ENCODE measurements around the gene RPS19.

RPS19 gene

DNA sequence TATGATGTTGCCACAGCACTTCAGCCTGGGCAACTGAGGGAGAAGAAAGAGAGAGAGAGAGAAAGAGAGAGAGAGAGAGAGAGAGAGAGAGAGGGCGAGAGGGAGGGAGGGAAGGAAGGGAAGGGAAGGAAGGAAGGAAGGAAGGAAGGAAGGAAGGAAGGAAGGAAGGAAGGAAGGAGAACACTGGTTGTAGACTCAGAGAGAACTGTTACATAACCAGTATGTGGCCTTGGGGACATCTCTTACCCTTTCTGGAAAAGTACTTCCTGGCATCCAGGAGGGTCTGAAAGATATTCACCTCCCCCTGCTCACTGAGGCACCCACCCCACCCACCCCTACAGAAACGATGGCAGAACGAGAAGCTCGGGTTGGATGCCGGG lies 20.3 kb downstream of the RPS19 start:
- DNase-seq: no peak

- DNase-seq: peak; percentile 41
These were observed 22.8 kb downstream of the RPS19 start, which contains the start of gene ARHGEF1 for GRCh38 chr19:41882568-41883462. Gene ARHGEF1 (plus strand): TSS chr19:41883184. CDS start chr19:41888083, 4,899 bp downstream.

- no peak for DNase-seq
These were observed 23.4 kb downstream of the RPS19 start for GRCh38 chr19:41883463-41883820.

DNA sequence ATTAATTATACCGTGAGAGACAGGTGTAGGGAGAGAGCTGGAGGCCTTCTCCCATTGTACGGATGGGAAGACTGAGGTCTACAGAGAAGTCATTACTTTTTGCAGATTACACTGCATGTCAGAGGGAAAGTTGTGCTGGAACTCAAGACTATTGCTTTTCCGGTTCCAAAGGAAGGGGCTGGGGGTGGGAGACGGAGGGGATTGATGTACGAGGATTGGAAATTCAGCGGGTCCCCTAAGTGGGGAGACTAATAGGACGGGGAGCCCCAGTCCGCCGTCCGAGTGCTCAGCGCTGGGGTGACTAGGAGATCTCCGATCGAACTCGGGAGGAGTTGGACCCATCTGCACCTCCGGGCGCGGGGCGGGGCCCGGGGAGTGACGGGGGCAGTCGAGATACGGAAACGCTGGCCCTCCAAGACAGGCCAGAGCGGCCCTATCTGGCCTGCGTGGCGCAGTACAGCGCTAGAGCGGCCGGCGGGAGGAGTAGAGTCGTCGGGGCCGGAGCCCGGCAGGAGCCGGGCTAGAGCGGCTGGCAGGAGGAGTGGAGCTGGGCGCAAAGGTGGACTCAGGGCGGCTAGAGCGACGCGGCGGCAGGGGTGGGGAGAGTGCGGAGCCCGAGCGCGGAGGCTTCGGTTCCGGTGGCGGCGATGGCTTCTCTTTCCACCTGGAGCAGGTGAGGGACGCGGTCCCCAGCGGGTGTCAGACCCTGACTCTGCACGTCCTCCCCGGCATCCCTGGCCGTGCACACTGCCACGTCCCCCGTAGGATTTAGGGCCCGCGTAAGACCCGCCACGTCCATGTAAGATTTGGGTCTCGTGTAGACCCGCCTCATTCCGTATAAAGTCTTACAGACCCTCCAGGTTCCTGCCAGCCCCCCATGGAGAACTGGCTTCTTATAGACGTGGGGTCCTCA lies 24.0 kb downstream of the RPS19 start:
- peak; percentile 98 for DNase-seq

DNA sequence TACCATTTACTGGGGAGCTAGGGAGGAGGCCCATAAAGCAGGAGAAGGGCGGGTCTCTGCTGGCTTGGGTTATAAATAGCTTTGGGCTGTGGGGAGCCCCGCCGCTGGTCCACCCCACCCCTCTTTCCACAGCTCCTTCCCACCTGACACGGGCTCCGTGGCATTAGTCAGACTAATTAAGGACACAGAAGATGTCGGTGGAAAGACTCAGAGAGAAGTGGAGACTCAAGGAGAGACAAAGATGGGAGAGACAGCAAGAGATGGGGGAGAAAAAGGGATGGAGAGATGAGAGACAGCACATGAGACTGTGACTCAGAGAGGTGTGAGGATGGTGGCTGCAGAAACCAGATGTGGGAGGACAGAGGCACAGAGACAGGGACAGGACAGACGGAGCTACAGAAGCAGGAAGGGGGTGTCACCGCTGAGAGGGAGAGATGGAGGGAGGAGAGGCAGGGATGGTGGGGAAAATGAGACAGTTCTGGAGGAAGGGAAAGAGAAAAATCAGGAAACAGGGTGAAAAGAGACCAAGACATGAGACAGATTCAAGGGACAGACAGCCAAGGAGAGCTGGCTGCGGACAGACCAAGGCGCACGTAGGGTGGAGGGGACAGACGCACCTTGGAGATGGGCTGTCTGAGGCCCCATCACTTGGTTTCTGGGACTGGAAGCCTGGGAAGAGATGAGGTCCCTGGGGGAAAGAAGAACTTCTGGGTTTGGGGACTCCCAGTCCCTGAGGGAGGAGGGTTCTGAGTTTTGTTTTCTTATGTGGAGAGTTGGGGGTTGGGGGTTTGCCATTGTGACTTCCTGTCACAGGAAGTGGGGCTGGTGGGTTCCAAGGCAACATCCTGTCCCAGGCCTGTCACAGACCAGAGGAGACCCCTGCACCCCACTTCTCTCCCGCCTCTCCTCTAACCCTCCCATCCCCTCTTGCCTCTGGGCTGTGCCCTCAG lies 27.0 kb downstream of the RPS19 start:
- no peak for DNase-seq

DNA sequence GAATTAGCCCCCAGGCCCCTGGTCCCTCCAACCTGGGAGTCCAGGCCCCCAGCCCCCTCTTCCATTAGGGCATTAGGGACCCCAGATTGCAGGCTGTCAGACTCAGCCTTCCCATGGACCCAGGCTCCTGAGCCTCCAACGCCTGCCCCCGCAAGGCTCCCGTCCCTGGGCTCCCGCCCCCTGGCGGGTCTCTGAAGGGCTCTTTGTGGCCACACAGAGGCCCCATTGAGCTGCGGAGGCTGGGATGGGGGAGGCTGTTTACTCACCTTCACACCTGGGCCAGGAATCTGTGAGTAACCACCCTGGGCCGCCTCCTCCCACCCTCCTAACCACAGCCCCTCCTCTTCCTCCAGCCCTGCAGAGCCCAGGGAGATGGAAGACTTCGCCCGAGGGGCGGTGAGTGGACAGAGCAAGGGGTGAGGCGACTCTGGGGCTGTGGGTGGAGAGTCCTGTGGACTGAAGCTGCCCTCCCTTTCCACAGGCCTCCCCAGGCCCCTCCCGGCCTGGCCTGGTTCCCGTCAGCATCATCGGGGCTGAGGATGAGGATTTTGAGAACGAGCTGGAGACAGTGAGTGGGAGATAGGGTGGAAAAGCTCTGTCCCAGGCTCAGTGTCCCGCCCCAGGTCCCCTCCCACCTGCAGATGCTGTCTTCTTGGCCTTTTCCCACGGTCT lies 27.8 kb downstream of the RPS19 start:
- DNase-seq: no peak

- no peak for DNase-seq
These were observed 28.9 kb downstream of the RPS19 start for GRCh38 chr19:41888926-41889325.

DNA sequence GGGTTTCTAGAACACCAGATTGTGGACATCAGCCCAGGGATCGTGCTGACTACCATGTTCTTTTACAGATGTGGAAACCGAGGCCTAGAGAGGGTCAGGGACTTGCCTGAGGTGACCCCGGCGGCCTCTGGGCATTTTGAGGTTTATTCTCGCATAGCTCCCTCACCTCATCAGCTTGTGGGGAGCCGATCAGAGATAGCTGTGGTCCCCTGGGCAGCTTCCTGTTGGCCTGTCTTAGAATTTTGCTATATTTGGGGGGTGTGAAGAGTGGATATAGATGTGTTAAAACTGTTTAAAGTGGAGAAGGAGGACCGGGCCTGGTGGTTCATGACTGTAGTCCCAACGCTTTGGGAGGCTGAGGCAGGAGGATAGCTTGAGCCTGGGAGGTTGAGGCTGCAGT lies 29.8 kb downstream of the RPS19 start:
- no peak for DNase-seq

- DNase-seq: no peak
These were observed 30.9 kb downstream of the RPS19 start for GRCh38 chr19:41890936-41891335.

DNA sequence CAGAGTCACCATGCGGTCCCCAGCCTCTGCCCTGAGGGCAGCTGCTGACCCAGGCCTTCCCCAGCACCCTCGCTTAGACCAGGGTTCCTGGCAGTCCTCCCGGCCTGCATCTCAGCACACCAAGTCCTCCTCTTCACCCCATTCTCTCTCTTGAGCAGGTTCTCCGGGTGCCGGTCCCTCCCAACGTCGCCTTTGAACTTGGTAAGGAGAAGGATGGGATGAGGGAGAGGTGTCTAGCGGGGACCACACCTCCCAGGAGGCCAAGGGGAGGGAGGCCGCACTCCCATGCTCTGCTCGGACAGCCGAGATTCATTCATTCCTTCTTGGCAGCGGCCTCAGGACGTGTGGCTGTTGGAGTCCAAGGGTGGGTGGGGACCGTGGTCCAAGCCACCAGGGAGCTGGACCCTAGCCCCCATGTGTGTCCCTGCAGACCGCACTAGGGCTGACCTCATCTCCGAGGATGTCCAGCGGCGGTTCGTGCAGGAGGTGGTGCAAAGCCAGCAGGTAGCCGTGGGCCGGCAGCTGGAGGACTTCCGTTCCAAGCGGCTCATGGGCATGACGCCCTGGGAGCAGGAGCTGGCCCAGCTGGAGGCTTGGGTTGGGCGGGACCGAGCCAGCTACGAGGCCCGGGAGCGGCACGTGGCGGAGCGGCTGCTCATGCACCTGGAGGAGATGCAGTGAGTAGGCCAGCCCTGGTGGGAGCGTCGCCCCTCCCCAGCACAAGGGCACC lies 32.3 kb downstream of the RPS19 start:
- DNase-seq: no peak

- DNase-seq: no peak
These were observed 33.8 kb downstream of the RPS19 start for GRCh38 chr19:41893899-41894298.

DNA sequence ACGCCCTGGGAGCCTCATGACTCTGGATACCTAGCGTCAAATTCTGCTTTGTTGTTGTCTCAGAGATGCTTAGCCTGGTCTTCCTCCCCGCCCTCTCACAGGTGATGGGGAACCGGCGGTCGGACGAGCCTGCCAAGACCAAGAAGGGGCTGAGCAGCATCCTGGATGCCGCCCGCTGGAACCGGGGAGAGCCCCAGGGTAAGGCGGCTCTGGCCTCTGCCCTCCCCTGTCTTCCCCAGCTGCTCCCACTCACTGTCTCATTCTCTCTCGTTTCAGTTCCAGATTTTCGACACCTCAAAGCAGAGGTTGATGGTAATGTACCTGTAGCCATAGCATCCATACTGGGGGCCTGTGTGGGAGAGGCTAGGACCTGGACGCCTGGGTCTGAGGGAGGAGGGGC lies 34.3 kb downstream of the RPS19 start:
- DNase-seq: no peak

GRCh38 chr19:41895745-41896580 lies 35.9 kb downstream of the RPS19 start:
- no peak for DNase-seq

DNA sequence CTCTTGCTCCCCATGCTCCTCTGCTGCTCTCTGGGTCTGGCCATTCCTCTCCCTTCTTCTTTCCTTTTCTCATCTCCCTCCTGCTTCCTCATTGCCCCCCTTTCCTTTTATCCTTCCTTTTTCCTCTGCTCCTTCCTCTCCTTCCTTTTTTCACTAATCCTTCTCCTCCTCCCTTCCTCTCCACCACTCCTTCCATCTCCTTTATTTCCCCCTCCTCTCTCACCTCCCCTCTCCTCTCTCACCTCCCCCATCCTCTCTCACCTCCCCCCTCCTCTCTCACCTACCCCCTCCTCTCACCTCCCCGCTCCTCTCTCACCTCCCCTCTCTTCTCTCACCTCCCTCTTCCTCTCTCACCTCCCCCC lies 36.5 kb downstream of the RPS19 start:
- DNase-seq: no peak

GRCh38 chr19:41897181-41897580 lies 37.1 kb downstream of the RPS19 start:
- DNase-seq: no peak

DNA sequence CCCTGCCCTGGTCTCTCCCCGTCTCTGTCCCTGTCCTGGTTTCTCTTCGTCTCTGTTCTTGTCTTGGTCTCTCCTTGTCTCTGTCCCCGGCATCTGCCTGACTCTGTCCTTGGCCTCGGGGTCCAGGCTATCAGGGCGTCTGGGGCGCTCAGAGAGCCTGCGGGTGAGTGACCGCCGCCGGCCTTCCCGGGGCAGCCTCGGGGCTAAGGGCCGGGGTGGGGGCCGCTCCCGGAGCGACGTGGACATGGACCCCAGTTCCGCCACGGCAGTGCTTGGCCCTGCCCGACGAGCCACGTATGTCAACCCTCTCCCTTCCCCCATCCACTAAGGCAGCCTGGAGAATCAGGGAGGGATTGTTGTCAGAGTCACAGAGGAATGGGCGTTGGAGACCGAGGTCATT lies 37.8 kb downstream of the RPS19 start:
- DNase-seq: no peak

DNA sequence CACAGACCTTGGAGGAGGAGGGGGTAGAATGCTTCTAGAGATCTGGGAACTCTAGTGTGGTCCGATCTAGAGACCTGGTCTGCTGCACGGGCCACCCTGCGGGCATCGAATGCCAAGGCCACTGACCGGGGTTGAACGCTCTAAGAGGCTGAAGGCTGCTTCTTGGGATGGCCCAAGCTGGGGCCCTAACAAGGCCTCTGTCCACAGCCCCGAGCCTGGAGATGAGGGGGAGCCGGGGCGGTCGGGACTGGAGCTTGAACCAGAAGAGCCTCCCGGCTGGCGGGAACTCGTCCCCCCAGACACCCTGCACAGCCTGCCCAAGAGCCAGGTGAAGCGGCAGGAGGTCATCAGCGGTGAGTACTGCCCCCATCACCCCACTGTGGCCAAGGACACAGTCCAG lies 38.2 kb downstream of the RPS19 start:
- DNase-seq: no peak

DNA sequence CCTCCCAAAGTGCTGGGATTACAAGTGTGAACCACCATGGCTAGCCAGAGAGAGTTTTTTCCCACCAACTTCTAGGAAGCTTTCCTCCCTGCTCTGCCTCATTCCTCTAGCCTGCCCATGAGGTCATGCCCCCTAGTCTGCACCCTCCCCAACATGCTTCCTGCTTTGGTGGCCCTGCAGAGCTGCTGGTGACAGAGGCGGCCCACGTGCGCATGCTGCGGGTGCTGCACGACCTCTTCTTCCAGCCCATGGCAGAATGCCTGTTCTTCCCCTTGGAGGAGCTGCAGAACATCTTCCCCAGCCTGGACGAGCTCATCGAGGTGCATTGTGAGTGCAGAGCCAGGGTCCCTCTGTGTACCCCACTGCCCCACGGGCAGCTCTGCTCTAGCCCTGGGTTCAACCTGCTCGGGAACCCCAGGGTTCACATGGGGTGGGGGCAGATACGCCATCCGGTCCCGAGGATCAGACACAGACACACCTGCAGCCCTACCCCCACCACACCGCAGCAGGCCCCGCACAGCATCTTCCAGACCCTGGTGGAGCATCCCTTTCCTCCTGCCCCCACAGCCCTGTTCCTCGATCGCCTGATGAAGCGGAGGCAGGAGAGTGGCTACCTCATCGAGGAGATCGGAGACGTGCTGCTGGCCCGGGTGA lies 41.8 kb downstream of the RPS19 start:
- no peak for DNase-seq

DNA sequence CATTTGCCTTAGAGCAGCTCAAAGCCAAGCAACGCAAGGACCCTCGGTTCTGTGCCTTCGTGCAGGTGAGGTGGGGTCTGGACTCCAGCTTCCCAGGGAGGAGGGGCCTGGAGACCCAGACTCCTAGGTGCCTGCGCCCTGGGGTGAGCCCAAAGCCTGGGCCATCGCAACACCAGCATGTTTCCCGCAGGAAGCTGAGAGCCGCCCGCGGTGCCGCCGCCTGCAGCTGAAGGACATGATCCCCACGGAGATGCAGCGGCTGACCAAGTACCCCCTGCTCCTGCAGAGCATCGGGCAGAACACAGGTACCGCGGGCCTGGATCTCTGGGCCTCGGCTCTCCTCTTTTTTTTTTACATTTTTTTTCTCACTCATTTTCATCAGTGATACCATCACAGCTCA lies 42.5 kb downstream of the RPS19 start:
- DNase-seq: no peak
